ENCODE measurements around the gene KIF11.

The KIF11 gene

DNA sequence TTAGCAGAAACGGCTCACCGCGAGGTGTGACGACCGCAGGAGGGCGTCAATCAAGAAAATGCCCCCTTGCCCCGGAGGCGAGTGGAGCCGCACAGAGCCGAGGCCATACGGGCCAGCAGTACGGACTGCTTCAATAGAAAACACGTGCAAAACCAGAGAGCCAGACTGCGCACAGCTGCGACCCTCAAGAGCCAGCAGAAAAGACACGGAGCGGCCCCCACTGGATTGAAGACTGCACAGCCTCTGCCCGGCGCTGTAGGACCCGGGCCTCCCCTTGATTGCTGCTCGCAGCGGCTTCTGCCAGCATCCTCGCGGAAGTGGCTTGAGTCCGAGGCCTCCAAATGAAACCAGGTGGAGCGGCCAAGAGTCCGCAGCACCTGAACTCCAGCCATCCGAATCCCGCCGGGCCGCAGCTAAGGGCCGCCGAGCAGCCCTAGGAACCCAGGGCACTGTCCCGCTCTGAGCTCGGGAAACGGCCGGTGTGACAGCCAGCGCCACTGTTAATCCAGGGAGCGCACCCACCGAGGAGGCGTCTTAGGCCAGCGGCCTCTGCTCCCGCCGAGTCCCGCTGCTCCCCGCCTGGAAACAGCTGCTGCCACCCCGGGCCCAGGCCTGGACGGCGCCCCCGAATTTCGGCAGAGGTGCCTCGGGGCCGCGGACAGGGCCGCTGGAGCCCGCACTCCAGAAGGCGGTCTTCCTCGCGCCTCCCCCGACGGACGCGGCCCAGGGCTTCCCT lies 96.2 kb downstream of the KIF11 start:
- FAIRE-seq: no peak

DNA sequence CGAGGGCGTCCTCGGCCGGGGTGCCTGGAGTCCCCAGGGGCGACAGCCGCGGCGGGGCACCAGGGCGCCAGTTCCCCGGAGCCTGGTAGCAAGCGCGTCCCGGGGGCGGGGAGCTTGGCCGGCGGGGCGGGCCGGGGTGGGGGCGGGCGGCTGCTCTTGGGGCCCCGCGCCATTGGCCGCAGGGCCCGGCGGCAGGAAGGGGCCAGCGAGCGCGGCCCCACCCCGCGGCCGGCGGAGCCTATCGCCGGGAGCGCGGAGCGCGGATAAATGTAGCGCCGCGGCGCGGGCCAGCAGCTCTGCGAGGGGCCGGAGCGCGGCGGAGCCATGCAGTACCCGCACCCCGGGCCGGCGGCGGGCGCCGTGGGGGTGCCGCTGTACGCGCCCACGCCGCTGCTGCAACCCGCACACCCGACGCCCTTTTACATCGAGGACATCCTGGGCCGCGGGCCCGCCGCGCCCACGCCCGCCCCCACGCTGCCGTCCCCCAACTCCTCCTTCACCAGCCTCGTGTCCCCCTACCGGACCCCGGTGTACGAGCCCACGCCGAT lies 96.8 kb downstream of the KIF11 start, which contains the start of gene HHEX:
HHEX (plus strand) TSS at position 293 of the 548 bp plus-strand sequence; CDS start at position 325, 32 bp downstream.
- FAIRE-seq: no peak

DNA sequence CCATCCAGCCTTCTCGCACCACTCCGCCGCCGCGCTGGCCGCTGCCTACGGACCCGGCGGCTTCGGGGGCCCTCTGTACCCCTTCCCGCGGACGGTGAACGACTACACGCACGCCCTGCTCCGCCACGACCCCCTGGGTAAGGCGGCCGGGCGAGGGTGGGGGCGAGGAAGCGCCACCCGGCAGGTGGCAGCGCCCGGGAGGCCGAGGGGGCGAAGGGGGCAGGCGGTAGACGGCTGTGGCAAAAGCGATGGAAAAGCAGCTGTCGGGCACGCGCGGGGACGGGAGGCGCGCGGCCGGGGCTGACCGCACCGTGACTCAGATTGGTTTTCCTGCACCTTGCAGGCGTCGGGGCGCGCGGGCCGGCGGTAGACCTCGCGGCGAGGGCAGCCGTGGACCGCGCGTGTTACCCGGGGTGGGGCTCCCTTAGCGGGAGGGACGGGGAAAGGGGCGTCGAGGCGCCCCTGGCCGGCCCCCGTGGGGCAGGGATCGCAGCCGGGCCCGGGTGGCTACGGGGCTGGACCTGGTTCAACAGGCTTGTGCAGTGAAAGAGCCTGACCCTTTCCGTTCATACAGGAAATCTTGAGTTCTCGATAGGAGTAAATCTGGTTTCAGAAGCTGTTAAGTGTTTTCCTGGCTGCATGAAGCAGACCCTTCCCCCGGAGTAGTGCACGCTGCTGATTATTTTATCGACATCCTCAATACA lies 97.4 kb downstream of the KIF11 start:
- no peak for FAIRE-seq

DNA sequence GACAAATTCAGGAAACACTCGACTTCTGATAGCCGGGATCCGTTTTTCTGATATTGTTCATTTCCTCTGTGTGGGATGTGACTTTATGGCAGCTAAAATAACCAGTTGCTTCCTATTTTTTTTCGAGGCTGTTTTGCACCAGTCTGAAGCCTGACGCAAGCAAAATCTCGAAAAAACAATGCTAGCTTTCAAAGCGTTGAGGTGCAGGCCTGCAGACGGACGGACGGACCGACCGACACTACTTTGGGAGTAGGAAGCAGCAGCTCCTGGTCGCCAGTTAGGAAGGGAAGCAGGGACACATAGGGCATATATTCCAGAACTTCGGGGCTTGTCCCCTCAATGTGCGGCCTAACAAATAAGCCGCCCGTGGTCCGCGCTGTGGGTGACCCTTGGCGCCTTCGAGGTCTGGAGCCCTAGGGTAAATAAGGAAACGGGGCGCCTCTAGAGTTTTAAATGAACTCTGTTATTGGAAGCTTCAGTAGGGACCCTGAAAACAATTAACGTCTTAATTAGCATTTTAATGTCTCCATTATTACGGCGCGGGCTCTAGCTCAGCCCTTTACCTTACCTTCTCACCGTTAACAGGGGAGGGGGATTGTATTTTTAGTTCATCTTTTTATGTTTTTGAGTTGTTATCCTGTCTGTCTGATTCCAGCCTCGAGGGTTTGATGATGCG lies 98.1 kb downstream of the KIF11 start:
- FAIRE-seq: no peak

DNA sequence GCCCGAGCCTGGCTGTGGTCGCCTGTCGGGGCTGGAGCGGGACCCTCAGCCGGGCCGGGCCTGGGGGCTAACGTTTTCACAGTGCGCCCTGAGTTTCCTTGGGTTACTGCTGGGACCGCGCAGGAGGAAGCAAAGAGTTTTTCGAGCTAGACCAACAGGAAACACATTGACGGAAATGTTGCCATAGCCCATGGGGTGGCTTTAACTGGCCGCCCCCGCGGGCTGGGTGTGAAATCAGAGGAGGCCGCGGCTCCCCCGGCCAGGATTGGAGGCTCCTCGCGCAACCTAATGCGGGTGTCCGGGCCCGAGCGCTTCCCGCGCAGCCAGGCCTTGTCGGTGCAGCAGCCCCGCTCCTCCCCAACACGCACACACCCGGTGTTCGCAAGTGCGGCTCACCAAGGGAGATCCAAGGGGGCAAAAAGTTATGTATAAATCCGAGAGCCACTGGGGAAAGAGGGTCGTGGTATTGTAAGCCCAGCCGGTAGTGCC lies 98.7 kb downstream of the KIF11 start:
- no peak for FAIRE-seq

DNA sequence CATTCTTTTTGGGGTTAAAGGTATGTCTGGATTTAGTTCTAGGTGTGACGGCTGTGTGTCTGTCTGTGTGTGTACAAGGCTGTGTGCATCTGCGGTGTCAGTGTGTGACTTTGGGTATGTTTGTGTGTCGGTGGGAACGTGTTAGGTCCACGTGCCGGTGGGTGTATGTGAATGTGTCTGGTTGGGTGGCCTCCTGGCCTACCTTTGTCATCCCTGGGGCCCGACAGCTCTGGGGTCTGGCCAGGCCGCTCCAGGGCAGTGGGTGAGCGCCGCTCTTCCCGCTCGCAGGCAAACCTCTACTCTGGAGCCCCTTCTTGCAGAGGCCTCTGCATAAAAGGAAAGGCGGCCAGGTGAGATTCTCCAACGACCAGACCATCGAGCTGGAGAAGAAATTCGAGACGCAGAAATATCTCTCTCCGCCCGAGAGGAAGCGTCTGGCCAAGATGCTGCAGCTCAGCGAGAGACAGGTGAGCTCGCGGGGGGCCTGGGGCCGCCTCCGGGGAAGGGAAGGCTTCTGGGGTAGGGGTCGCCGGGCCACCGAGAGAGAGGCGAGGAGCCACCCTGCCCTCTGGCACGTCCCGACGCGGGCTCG lies 99.2 kb downstream of the KIF11 start:
- FAIRE-seq: no peak

DNA sequence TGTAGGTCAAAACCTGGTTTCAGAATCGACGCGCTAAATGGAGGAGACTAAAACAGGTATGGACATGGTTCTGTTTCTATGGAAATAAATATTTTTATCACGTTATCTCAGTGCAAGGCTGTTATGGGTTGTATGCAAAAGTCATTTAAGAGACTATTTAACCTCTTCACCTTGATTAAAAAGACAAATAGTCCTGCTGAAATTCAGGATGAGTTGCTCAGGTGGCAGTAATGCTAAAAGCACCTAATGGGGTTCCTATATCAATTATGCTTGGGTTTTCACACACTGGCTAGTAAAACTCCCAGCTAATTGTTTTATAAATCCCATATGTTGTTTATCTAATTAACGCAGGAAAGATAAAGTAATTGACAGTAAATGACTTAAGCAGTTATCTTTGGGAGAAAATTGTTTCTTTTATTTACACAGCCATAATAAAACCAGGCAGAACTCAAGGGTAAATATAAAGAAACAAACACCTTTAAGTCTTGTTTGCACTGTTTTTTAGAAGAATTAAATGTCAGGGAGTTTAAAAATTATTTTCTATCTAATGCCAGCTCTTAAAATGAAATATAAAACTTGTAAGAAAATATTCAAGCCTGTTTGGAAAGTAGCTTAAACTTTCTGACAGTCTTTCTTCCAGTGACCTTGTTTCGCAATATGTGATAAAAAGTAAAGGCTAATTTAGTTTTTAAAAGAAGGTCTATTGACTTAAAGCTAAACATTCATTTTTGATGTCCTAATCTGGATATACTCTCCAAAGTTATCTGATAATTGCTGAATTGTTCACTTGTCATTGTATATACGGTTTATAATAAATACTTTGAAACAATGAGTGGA lies 100.0 kb downstream of the KIF11 start:
- FAIRE-seq: peak; percentile 68

DNA sequence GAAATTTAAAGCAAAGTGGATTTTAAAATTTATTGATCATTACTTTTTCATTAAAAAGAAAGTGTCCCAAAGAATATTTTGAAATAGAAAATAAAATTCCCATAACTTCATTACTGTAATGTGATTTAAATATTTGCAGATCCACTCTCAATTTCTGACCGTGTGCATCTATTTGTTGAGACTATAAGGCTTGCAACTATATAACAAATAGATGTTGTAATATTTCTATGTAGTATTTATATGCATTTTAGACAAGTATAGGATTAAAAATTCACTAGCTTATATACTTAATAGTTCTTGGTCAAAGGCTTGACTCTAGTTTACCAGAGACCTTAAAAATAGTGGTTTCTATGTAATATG lies 100.6 kb downstream of the KIF11 start:
- FAIRE-seq: no peak

DNA sequence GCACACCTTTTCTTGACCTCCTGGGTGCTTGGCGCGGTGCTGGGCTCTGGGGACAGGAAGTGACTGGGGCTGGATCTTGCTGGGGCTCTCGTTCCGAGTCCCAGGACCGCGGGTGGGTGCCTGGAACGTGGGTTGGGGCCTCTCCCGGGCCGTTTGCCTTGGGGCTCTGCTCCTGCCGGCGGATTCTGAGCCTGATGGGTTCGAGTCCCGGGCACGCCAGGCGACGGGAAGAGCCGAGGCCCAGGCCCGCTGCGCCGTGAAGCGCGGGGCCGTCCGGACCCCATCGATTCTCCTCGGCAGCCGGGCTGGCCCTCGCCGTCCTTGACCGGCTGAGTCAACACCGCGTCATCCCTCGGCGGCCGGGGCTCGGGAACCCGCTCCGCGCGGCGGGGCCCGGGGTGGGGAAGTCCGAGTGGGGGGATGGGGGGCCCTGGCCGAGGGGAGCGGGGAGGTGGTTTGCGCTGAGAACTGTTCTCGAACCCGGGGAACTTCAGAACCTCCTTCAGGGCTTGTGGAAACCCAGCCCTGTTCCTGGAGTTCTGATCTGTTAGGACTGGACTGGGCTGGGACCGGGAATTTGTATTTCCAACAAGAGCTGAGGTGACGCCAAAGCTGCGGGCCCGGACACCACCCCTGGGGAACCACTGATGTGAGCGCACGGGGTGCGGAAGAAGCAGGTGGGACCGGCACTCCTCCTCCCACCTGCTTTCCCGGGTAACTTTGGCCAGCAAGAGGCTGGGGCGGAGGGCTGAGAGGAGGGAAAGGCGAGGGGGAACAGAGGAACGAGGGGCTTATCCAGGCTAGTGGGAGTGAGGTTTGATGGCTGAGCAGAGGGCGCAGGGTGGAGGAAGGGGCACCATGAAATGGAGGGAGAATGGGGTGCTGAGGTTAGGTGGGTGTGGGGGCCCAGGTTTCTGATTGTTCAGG lies 103.0 kb downstream of the KIF11 start:
- FAIRE-seq: no peak

DNA sequence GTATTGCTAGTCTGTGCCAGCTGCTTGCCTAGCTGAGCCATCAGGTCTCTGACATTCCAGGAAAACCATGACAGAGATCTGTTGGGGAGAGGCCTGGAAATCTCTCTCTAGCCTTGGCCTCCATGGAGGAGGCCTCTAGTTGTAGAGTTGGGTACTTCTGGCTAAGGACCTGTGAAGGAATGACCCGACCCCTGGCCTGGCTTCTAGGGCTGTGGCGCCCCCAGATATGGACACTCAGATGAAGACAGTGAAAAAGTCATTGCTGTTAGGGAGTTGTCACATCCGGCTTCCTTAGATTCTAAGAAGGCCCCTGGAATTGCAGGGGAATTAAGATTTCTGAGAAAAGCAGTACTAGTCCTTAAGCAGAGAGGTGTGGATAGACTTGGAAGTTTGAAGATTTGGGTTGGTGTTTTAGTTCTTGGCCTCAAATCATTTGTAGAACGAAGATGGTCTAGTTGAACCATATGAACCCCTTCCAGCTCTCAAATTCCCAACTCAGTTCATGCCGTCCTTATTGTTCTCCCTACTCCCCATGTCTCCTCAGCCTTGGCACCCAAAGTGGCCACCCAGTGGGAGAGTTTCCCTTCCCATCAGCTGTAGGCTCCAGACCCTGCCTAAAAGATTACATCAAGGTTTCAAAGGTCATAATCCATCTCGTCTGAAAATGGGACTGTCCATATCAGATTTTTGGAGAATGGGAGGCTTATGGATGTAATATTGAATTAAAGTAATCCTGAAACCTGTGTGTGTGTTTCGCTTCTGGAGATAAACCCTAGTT lies 103.9 kb downstream of the KIF11 start:
- FAIRE-seq: no peak

DNA sequence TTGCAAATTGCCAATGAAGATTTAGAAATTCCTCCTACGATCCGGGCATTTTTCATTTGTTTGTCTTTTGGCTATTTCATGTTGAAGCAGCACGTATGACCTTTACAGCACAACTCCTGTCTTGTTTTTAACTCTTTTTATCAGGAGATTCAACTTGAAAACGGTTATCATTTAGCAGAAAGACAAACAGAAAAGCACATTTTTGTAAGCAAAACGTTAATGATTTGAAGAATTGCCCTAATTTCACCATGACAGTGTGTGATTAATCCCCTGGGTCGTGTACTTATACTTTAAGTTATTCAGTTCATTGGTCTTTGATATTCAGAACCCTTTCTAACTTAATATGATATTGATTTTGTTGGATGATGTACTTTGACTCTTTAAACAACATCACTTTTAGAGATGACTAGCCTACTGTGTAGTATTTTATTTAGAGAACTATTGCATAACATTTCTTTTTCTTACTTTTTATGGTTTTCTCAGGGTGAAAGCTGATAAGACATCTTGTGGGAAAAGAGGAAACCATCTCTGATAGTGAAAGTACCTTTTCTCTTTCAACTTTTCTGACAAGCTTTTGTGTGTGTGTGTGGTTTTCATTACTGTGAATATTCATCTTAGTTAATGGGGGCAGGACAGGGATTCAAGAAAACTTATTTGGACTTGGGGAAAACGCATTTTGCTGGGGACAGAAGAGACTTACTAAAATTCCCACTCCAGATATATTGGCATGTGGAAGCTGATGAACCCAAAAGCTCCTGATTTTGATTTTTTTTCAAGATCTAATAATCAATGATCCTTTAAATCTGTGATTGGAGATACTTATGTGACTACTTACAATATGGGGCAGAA lies 105.0 kb downstream of the KIF11 start:
- FAIRE-seq: no peak

DNA sequence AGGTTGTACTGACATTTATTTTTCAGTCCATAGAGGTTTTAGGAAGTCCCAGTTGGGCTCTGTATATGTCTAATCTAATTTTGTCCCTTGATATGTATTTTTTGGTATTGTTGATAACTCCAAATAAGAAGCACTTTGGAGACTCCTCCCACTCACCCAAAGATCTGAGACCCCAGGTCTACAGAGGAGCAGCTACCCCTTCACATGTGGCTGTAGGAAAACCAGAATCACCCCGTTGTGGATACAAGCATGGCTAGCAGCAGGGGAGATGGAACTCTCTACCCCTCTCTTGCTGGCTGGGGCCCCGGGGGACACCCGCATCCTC lies 106.2 kb downstream of the KIF11 start:
- FAIRE-seq: no peak

DNA sequence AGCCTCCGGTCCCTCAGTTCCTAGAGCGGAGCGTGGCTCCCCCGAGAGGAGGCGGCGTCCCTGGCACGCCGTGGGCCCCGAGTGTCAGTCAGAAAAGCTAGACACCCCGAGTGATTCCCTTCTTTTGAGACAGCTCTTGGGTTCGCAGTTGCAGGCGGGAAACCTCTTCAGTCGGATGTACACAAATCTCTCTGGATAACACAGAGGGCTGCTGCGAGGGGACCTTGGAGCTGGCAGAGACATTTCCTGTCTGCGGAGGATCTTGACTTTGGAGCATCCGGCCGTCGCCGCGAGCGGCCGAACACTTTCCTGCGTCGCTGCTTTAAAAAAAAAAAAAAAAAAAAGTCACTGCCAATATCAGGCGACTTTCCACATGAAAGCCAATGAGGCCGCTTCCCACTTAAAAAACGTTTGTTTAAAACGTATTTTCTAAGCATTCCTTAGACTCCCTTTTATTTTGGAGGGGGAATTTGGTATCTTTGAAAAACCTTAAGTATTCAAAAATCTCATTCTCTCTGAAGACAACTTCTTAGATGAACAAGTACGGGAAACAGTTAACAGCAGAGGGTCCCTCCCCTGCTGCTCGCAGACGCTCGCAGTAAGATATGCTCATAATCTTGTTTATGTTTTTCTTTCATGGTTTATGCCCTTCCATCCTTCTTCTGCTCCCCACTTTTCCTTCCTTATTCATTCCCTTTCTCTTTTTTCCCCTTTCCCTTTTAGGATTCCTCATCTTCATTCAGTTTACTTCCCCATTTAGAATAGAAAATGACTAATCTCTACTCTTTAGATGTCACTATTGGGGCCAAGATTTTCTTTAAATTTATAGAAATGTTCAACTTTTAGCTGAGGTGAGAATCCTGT lies 106.8 kb downstream of the KIF11 start:
- FAIRE-seq: no peak

DNA sequence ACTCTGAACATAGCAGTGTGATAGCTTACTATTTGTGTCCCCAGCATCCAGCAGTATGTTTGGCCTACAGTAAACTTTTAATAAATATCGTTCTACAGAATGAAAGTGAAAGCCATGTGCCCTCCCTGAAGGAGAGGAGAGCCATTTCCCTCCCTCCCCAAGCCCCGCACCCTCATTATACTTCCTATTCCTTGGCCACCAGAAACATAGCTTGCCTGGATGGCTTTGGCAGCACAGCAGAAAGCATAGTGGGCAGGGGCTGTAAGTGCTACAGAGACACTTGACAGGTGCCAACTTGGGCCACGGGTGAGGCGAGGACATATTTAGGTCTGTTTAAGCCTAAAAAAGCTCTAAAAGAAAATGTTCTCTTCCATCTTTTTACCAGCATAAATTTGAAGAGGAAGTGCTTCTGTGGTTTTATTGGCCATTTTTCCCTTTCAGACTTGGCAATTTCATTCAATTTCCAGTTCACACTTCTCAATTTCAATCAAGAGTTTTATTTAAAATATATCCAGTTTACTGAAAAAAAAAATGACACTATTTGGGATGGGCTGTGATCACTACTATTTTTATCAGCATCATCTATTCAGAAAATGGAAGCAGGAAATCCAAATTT lies 109.5 kb downstream of the KIF11 start:
- FAIRE-seq: no peak
